GM06990 (cell line): ENCODE results near the gene PBX1.

ENCODE experiments used
- DNase-seq: peaks from one replicate; pipeline ENCODE4 v3.0.0-alpha.2; 2011; ENCODE audit not compliant: insufficient read length; ENCODE audit errors: extremely low read depth
- H3K27me3 ChIP-seq: replicated peaks from 2 replicates; pipeline ENCODE4 v1.6.0; 2011; ENCODE audit warnings: low read length; ENCODE audit not compliant: control insufficient read depth, insufficient read depth
- H3K36me3 ChIP-seq: 2 replicates; pipeline ENCODE4 v1.5.1; 2011; ENCODE audit warnings: low read length; ENCODE audit not compliant: control insufficient read depth, insufficient read depth
- H3K4me3 ChIP-seq: replicated peaks from 2 replicates; pipeline ENCODE4 v1.5.1; 2011; ENCODE audit warnings: low read depth, mild to moderate bottlenecking, control low read depth, low read length
- CTCF ChIP-seq: IDR thresholded peaks from 2 replicates; pipeline ENCODE4 v1.5.1; 2011; ENCODE audit warnings: low read length, control low read depth, mild to moderate bottlenecking, inconsistent platforms; ENCODE audit not compliant: insufficient read depth, poor library complexity, severe bottlenecking

The PBX1 gene

GRCh38 chr1:164638492-164639202 is 79.7 kb downstream of the PBX1 start:
- no peak for DNase-seq
- no peak for TF ChIP-seq CTCF
- no peaks in the 10 kb centered on the region for H3K27me3 ChIP-seq
- no peak overlapping the region for H3K4me3 ChIP-seq
- H3K36me3 ChIP-seq, result no peaks in the 10 kb centered on the region

- no peak for TF ChIP-seq CTCF
- no peaks in the 10 kb centered on the region for H3K27me3 ChIP-seq
- no peak for DNase-seq
- H3K4me3 ChIP-seq, result no peak overlapping the region
- H3K36me3 ChIP-seq, result no peaks in the 10 kb centered on the region
These were observed 81.8 kb downstream of the PBX1 start for GRCh38 chr1:164640686-164641352.

GRCh38 chr1:164641353-164641730 is 82.4 kb downstream of the PBX1 start:
- no peak for DNase-seq
- no peak for TF ChIP-seq CTCF
- H3K27me3 ChIP-seq, result no peaks in the 10 kb centered on the region
- no peaks in the 10 kb centered on the region for H3K36me3 ChIP-seq
- H3K4me3 ChIP-seq, result no peak overlapping the region

GRCh38 chr1:164643018-164643417 is 84.0 kb downstream of the PBX1 start:
- Histone ChIP-seq H3K36me3 (no peaks in the 10 kb centered on the region), H3K4me3 (no peak overlapping the region), H3K27me3 (no peaks in the 10 kb centered on the region)
- no peak for DNase-seq
- TF ChIP-seq CTCF, result no peak

- Histone ChIP-seq H3K36me3 (no peaks in the 10 kb centered on the region), H3K4me3 (no peak overlapping the region), H3K27me3 (no peaks in the 10 kb centered on the region)
- DNase-seq, result no peak
- TF ChIP-seq CTCF, result no peak
These were observed 85.3 kb downstream of the PBX1 start for GRCh38 chr1:164644268-164644667.
